ENCODE results near the gene AP1G1. TPM values are rescaled to one million over a fixed set of nuclear protein-coding genes. Genes with fewer than 3 reads are reported as not detected.

AP1G1 gene
- total and polyA plus RNA-seq, 2 of the 4 experiments (the other 2 are of a cell fraction): 48.3 to 86.7 TPM

- dilution Hi-C loops (cut with HindIII; ENCODE audit: low sequenced_read_pairs, unreplicated experiment): no loop called here
- Histone ChIP-seq H2AK9ac (replicated peaks; ENCODE audit: low read depth, low read length, poor library complexity) (no peak overlapping the region), H2BK5ac (ENCODE audit: low read depth, low read length, poor library complexity, severe bottlenecking) (no peak overlapping the region), H4K8ac (ENCODE audit: low read depth in 2 of 2, low read length in 2 of 2) (no peak overlapping the region), H4K91ac (ENCODE audit: insufficient read depth, low read depth, low read length) (no peak overlapping the region), H2BK20ac (ENCODE audit: low read depth, low read length) (no peak overlapping the region), H3K23ac (ENCODE audit: low read depth, low read length) (no peak overlapping the region), H2AFZ (replicated peaks; ENCODE audit: low read length, poor library complexity) (no peak overlapping the region), H2BK15ac (ENCODE audit: low read depth, low read length) (no peak overlapping the region), H3K4me3 (ENCODE audit: insufficient read depth, low read depth, low read length) (no peak overlapping the region), H3K18ac (ENCODE audit: low read depth, low read length) (no peak overlapping the region), H3K9ac (ENCODE audit: low read depth, low read length) (no peak overlapping the region), H3K56ac (ENCODE audit: extremely low read depth, insufficient read depth, low read length) (no peak overlapping the region), H3K4me2 (ENCODE audit: low read depth, low read length) (no peak overlapping the region), H3K79me1 (ENCODE audit: low read depth in 1 of 2, low read length in 2 of 2) (peaks cover 0 to 5% of the 10 kb centered on the region in 2 experiments; a peak in 3 of 4 replicates), H4K5ac (ENCODE audit: low read depth, low read length) (no peak overlapping the region), H3K9me1 (ENCODE audit: insufficient read depth, low read length) (no peaks in the 10 kb centered on the region; the same call in 1 of the 2 replicates), H3K14ac (replicated peaks; ENCODE audit: low read depth, low read length) (no peak overlapping the region), H2AK5ac (ENCODE audit: low read depth, low read length) (no peak overlapping the region), H4K20me1 (ENCODE audit: insufficient read depth, low read length) (peaks cover 3% of the 10 kb centered on the region), H3K9me3 (ENCODE audit: control insufficient read depth, insufficient read depth, low read length) (no peaks in the 10 kb centered on the region), H3K27ac (ENCODE audit: insufficient read depth, low read length) (no peak overlapping the region), H3K36me3 (ENCODE audit: control insufficient read depth, insufficient read depth, low read length) (peaks cover 8% of the 10 kb centered on the region), H3K4me1 (ENCODE audit: control insufficient read depth, insufficient read depth, low read length) (peaks cover 3% of the 10 kb centered on the region; the same call in 1 of the 2 replicates), H3K4ac (ENCODE audit: low read depth, low read length) (no peak overlapping the region), H3K27me3 (ENCODE audit: control insufficient read depth, insufficient read depth, low read length) (no peaks in the 10 kb centered on the region), H2BK120ac (ENCODE audit: low read depth, low read length) (no peak overlapping the region)
- WGBS, 2 experiments (ENCODE audit: extremely low coverage in 2 of 2, insufficient read length in 1 of 2): 100% methylated on average over 1 of the region's 8 CpGs; no CpG with 5 or more reads in 1 of the 2 experiments
- no TSS peak for BruUV-seq (replicated peaks)
- no peak for TF ChIP-seq RCOR1 (IDR thresholded peaks at IDR 0.05; ENCODE audit: insufficient replicate concordance, low read length)
- TF ChIP-seq BHLHE40 (IDR thresholded peaks at IDR 0.05; ENCODE audit: low read depth, low read length): no peak
- no peak for TF ChIP-seq MAZ (IDR thresholded peaks at IDR 0.05; ENCODE audit: borderline replicate concordance, low read depth, low read length)
- TF ChIP-seq CEBPB (IDR thresholded peaks at IDR 0.05; ENCODE audit: low read depth, low read length): no peak
- TF ChIP-seq SMC3 (IDR thresholded peaks at IDR 0.05; ENCODE audit: low read depth, low read length): no peak
- no peak for TF ChIP-seq RFX5 (IDR thresholded peaks at IDR 0.05; ENCODE audit: low read depth, low read length)
- TF ChIP-seq MAFK (IDR thresholded peaks at IDR 0.05; ENCODE audit: low read depth, low read length): no peak
- TF ChIP-seq CTCF (conservative IDR thresholded peaks at IDR 0.05; ENCODE audit: low read depth, low read length): no peak
- TF ChIP-seq MXI1 (IDR thresholded peaks at IDR 0.05; ENCODE audit: borderline replicate concordance, low read depth, low read length): no peak
- TF ChIP-seq ELK1 (IDR thresholded peaks at IDR 0.05; ENCODE audit: borderline replicate concordance, low read depth, low read length): no peak
- no peak for TF ChIP-seq CHD1 (IDR thresholded peaks at IDR 0.05; ENCODE audit: low read depth, low read length)
- no peak for TF ChIP-seq POLR2A (IDR thresholded peaks at IDR 0.05; ENCODE audit: low read depth, low read length)
- no peak for TF ChIP-seq USF2 (IDR thresholded peaks at IDR 0.05; ENCODE audit: low read depth, low read length)
- no peak for TF ChIP-seq NFE2L2 (IDR thresholded peaks at IDR 0.05; ENCODE audit: low read depth, low read length)
- in situ Hi-C loops (cut with MboI; ENCODE audit: low sequenced_read_pairs): no loop called here
- POLR2A ChIA-PET (ENCODE audit: unreplicated experiment): no interaction called here
- intact Hi-C loops (cut with micrococcal nuclease): no loop called here
- ATAC-seq (ENCODE audit: low read depth) (no peak), DNase-seq (no peak)
- CTCF ChIA-PET: no interaction called here
Observed at GRCh38 chr16:71727551-71728324, 80.9 kb downstream of the AP1G1 start.

Measured in IMR-90 (cell line).